ENCODE data around the gene KIAA0825.

Gene KIAA0825

DNA sequence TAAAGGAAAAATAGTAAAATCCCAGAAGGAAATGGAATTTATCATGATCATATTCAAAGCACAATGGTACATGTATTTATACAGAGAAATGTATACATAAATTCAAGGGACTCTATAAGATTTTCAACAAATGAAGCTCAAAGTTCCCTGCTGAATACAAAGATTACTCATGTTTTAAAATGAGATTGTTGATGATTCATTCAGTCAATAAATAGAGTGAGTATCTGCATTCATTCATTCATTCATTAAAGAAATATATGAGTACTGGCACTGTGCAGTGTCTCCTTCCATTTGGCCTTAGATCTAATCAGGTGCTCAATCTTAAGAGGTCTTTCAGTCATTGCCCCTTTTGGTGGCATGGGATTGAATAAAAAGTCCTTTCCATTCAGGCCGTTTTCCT lies 310.0 kb downstream of the KIAA0825 start:
- DNase-seq (ENCODE audit: low read depth), result no peak

DNA sequence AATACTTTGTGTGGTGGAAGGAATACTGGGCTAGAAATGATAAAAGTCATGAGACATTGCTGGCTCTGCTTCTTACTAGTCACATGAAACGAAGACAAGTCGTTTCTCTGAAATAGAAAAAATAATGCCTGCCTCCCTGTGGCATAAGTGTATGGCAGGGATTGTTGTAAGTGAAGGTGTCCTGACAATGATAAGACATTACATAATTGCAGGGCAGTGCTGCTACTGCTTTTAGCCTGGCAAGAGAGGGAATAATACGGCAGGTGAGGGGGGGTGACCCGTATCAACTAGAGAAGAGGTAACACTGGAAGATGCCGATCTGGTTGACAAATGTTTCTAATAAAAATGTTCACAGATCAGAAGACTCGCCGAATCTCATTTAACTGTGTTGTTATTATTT lies 314.3 kb downstream of the KIAA0825 start:
- DNase-seq (ENCODE audit: low read depth), result no peak

DNA sequence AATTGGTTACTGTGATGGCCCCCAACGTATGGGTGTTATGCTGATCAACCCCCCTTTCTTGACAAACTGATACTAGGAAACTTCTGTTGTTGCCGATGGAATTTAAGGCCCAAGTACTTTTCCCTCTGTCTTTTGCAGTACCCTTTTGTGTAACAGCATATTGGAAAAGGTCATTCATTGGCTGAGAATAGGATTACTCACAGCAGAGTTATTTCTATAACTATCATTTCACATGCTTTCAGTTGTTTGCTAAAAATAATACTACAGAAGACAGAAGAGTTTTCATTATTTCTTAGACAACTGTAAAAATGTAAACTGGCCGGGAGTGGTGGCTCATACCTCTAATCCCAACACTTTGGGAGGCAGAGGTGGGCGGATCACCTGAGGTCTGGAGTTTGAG lies 329.5 kb downstream of the KIAA0825 start:
- DNase-seq (ENCODE audit: low read depth), result no peak

DNA sequence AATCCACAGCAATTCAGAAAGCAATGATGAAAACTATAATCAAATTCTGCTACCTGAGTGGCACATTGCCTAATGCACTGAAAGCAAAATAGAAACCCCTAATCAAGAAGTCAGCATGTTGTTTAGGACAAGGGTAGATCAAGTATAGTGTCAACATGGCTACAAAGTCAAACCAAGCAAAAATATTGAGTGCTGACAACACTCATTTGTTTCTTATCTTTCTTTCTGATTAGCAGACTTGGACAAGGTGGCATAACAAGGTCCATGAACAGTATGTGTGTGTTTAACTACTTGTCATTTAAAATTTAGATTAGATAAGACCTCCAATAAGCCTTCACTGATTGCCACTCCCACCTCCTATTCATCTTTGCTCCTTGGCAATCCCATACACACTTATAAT lies 332.4 kb downstream of the KIAA0825 start:
- no peak for DNase-seq (ENCODE audit: low read depth)

DNA sequence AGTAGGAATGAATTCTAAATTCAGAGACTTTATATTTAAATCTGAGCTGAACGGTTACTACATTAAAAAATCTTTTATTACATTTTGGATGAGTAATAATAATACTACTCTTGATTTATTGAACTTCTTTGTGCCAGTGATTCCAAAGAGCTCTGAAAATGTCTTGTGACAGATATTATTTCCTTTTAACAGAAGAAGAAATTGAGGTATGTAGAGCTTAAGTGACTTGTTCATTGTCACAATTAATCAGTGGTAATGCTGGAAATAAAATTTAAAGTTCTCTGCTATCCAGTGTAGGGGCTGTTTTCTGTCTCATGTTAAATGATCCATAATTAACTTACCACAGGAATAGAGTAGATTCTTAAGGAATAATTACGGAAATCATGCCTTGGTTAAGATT lies 335.3 kb downstream of the KIAA0825 start:
- no peak for DNase-seq (ENCODE audit: low read depth)

DNA sequence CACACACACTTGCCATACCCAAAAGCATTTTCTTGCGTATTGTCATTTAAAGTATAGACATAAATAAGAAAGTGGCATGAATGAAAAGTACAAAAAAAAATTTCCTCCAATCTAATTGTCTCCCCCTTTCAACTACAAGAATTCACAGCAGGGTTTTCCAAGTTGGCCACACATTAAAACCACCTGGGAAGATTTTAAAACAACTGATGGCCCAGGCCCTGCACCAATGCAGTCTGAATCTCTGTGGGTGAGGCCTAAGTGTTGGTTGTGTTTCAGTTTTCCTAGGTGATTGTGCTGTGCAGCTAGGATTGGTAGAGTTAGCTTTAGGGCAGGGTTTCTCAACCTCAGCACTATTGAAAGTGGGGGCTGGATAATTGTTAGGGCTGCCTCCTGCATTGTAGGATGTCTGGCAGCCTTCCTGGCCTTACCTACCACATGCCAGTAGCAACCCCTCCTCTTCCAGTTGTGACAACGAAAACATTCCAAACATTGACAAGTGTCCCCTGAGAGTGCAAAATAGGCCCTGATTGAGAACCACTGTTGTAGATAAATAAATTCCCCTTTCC lies 337.1 kb downstream of the KIAA0825 start:
- no peak for DNase-seq (ENCODE audit: low read depth)

DNA sequence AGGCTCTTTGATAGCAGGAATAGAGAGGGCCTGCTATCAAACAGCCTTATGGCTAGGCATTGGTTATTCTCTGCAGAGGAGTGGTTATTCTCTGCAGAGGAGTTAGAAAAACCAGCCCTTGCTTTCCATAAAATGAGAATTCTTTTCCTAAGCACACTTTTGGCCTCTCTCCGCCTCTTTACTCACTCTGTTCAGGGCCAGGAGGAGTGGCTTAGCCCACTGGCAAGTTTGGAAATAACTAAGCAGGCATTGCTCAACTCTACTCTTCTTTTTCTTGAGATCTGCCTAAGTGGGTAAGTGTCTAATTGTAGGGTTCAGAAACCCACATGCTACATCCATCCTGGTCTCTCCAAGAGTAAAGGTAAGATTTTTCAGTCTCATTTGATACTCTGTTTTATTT lies 341.7 kb downstream of the KIAA0825 start:
- no peak for DNase-seq (ENCODE audit: low read depth)

DNA sequence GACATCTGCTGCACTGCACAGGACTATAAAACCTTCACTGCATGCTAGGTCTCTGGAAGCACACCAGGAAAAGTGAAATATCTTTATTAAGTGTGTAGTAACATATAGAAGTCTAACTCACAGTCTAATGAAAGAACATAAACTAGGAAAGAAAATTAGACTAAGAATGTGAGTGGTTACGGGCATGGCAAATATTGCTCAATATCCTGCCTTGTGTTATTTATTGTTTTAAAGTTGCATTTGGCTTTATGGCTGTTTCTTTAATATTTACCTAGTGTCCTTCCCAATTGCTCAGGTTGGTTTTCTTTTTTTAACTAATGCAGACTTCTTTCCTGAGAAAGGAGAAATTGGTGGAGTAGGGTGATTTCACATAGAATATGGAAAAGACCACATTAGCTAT lies 342.4 kb downstream of the KIAA0825 start:
- DNase-seq (ENCODE audit: low read depth), result no peak

DNA sequence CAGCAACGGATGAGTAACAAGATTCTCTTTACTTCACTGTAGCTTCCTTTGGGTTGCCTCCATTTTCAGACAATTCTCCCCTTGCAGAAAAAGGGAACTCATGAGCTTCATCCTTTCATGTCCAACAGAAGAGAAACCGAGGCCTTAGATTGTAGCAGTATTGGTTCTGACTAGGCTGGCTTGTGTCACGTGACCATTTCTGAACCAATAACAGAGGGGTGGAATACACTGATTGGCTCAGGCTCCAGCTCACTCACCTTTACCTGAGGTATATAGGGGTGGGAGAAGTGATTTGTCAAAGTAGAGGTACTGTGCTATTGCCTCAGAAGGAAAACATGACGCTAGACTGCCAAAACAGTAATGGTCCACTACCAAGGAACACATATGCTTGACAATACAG lies 343.7 kb downstream of the KIAA0825 start:
- DNase-seq (ENCODE audit: low read depth), result no peak

DNA sequence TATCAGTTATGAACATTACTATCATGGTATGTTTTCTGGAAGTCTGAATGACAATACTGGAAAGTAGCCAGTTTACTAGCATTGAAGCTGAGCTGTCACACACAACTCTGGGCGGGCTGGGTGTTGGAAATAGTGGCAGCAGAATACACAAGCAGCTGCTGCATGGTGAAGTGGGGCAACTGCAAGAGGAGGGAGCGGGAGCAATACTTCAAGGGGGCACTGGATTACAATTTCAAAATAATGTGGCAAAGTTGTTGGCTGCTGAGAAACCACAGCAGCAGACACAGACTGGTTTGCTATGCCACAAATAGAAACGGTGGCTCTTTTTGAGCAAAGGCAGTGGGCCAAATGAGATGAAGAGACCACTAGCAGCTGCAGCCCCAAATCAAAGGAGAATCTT lies 350.2 kb downstream of the KIAA0825 start:
- DNase-seq (ENCODE audit: low read depth), result no peak

DNA sequence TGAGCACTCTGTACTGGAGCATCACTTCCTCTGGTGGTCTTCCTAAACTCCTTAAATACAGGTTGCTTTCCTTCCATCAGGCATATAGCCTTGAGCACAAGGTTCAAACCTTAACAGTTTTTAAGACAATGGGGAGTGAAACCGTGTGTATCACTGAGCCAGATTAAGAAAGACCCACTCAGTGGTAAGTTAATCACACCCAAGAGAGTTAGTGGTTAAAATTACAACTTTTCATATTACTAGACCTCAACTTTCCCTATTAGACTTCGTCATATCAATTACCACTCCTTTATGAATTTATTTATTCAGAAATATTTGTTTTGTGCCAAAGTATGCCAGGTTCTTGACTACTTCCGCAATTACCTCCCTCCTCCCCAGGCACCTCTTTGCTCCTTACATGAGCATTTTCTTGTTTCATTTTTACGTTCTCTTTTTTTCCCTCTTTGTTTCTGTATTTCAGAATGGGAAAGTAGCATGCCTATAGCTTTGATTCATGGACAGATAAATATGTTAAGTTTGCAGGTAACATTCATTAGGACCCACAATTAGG lies 351.0 kb downstream of the KIAA0825 start:
- DNase-seq (ENCODE audit: low read depth), result no peak

DNA sequence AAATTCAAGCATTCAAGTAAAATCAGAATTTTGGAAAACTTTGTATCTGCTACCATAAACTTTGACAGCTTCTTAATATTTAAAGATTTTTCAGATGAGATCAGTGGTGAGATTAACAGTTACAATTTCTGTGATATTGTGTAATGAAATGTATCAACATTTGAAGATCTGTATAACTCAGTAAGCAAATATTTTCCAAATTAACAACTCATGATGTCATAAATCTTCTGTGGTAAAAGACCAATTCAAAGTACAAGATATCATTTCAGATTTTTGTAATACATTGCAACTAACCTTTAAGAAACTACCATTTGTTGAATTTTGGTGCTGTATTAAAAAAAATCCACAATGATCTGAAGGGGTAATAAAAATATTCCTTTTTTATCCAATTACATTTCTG lies 352.2 kb downstream of the KIAA0825 start:
- no peak for DNase-seq (ENCODE audit: low read depth)

DNA sequence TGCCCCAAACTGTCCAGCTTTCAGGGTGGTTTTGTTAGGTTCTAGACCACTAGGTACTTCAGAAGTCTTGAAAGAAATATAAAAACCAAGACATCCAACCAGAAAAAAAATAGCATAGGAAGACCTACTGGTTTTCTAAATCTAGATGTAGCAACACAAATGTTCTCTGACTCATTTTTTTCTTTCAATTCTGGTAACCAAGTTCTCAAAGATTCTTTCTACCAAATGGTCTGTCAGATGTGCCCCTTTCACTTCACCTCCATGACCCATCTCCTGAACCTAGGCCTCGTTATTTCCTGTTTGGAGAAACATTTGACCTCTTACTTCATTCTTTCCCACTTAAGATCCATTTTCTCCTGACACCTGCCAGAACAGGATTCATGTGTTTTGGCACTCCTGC lies 355.3 kb downstream of the KIAA0825 start:
- DNase-seq (ENCODE audit: low read depth), result no peak

DNA sequence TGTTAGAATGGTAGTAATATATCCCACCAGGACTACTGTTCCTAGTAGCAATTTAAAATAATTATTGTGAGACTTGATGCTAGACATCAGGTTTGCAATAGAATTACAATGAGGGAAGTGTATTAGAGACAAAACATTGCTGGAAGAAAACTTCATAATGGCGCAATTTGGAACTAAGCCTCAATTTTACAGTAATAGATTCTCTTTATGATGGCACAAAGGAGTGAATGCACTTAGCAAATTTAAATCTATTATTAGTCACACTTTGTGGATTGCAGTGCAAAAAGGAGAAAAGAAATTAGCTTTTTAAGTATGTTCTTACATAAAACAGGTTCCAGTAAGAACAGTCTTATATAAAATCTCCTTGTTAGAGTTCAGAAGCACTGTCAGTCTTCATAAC lies 358.3 kb downstream of the KIAA0825 start:
- DNase-seq (ENCODE audit: low read depth), result no peak

DNA sequence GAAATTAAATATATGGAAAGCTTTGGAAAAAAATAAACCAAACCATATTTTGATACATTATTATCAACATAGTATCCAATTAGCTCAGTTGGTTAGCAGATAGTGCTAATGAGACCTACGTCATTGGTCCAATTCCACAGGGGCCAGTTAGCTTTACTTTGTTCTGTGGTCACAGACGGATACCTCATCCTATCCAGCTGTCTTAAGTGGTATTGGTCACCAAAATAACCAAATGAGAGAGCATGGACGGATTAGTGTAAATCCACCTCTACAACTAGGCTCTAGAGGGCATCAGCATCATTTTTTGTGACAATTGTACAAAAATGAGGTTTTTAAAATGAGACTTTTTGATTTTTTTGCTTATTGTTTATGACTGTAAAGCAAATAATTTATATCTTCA lies 364.2 kb downstream of the KIAA0825 start:
- DNase-seq (ENCODE audit: low read depth), result no peak

DNA sequence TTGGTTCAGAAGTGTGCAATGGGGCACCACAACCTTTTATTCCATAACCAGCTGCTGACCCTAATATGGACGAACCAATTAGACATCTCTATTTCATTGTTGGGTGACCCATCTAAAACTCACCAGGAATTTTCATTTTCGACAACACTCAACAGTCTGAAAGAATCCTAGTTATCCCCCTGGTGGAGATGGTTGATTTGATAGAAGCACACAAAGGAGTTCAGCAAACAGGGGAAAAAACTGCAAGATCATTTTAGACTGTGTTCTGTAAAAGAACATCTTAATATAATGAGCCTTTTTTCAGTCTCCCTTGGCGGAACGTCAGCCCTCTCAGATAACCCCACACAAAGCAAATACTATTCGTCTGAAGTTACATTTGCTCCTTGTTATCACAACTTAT lies 367.4 kb downstream of the KIAA0825 start:
- DNase-seq (ENCODE audit: low read depth), result no peak

DNA sequence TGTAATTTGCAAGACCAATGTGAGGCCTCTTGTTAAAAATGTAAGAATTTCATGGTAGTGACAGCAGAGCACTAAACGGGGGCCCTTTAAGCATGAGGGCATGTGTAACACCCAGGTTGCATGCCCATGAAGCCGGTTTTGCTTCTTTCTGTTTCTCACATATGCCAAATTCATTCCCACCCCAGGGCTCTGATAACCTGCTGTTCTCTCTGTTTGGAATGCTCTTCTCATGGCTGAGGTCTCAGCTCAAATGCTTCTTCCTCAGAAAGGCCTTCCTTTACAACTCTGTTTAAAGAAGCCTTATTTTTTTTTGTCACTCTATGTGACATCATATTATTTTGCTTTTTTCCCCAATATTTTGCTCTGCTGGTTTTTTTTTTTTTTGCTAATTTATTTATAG lies 369.0 kb downstream of the KIAA0825 start:
- no peak for DNase-seq (ENCODE audit: low read depth)

DNA sequence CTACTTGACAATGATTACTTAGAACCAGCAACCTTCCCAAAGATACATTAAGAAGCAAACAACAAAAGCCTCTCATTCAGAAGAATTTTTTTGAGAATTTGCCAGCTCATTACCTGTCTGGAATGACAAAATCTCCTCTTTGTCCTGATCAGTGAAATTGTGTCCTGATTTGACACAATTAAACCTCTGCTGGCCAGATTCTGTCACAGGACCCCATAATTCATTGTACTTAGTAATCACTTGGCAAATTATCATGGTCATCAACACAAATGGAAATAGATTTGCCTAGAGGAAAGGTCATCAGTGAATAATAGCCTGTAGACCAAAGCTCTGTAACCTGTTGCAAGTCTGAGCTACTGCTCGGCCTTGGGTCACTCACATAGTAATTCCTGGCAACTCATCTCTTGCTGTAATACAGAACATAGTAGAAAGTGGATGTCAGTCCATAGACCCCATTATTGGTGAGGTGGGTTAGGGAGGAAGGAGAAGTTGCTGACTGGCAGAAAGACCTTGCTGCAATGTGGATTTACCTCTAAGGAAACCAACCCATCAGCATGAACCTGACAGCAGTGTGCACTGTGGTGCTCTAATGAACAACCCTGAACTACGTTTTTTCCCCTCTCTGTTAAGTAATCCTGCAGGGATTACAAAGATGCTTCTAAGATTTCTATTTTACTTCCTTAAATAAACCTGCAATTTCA lies 370.1 kb downstream of the KIAA0825 start:
- no peak for DNase-seq (ENCODE audit: low read depth)

DNA sequence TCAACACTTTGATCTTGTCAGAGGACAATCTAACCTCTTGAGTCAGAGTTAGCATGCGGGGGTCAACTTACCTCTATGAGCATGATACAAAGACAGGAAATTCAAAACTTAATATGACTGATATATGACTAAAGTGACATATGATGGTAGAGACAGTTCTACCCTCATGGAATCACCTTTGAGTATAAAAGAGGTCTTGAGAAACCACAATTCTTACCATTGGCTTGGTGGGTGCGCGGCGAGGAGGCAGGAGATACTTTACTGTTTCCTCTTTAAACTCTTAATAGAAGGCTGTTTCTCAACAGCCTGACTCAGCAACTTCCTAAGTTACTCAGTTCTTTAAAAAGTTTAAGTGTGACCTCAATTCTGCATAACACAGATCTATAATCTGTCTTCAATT lies 372.8 kb downstream of the KIAA0825 start:
- DNase-seq (ENCODE audit: low read depth), result no peak

DNA sequence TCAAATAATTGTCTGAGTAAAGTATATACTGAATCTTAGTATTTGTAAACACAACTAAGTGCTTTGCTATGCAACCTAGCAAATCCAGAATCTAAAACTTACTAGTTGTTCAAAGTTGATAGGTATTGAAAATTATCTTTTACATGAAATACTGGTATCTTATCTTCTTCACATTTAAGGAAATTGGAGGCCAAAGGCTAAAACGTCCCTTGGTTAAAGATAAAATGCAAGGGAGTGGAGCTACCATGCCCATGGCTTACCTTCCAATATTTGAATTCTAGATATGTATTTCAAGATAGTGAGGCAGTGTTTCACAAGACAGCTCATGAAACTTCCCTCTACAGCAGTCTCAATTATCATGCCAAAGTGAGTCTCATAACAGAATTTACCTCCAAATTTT lies 373.5 kb downstream of the KIAA0825 start:
- DNase-seq (ENCODE audit: low read depth), result no peak

DNA sequence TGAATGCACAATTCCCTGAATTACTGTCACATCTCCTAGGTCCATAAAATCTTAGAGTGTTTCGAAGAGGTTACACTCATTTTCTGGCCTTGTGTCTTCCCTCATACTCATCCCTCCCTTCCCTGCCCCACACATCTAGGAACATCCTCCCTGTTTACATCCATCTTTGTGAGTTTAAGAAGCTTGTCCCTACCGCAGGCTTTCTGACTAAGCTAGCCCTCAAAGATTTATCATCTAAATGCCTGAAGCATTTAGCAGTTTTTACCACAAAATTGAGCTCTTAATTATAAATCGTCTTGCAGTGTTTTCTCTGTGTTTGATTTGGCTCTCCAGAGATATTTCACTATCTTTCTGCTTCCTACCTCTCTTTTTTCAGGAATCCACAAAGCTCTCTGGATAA lies 374.8 kb downstream of the KIAA0825 start:
- DNase-seq (ENCODE audit: low read depth), result no peak

DNA sequence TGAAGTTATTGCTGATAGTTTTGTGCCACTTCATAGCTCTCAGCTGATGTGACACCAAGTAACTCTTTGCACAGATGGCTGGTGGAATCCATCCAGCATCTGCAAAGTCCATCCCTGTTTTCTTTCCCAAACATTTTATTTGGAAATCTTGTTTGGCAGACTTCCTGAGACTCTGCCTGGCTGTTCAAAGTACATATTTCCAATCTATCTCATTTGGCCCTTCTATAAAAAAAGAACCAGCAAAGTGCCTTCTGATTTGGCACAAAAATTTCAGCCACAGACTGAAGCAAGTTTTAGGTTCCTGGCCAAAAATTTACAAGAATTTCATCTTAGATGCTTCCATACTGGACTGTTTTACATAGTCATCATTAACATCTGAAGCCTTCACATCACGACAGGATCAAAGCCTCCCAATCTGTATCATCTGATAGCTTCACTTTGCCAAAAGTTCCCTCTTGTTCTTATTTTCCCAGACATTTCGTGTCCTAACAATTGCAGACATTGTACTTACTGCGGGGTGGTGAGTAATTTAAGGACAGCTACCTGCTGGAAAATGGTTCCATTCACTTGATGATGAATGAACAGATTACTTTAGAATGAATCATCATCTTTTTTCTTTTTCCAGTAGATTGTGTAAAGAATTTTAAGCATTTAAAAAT lies 377.3 kb downstream of the KIAA0825 start:
- DNase-seq (ENCODE audit: low read depth), result no peak

DNA sequence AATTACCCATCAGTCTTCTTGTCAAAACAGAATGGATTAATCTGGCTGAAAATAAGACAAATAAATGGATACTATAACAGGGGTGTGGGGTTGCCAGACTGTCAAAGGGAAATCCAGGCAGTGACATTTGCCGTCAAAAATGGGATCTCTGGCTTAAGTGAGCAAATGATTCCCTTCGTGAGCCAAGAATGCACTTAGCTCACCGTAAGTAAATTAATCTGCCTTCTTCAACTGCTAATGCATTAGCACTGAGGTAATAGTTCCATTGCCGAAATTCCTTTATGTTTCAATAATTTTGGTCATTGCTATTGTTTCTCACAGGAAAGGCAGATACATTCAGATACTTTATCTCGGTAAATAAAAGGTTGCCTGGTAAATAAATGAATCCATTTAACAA lies 377.8 kb downstream of the KIAA0825 start:
- DNase-seq (ENCODE audit: low read depth), result no peak

DNA sequence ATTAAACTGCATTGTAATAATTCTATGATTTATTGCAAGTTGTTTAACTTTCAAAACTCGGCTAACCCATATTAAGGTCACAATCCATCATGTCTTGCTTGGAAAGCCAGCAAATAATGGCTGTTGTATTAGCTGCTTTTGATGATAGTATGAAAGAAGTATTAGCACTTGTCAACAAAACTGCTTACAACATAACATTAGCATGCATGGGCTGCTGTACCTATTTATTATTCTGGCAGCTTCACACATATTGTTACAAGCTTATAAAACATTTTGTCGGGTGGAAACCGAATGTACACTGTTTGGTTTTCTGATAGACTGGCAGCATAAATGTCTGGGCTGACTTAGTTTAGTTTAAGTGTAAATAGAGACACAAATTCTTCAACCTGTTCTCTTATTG lies 378.3 kb downstream of the KIAA0825 start:
- DNase-seq (ENCODE audit: low read depth), result no peak
